Ectodermal cell (in vitro differentiated cells): Measurements from ENCODE around the gene HOXA2.

Experiments
- H3K27ac ChIP-seq: 2 replicates; pipeline ENCODE4 v1.7.0; 2013; ENCODE audit warnings: mild to moderate bottlenecking, low read depth, low read length; ENCODE audit not compliant: insufficient read depth, poor library complexity, severe bottlenecking
- H3K27me3 ChIP-seq: 2 replicates; pipeline ENCODE4 v1.7.0; 2013; ENCODE audit warnings: mild to moderate bottlenecking, low read length; ENCODE audit not compliant: insufficient read depth, control insufficient read depth, poor library complexity, severe bottlenecking
- H3K36me3 ChIP-seq: one replicate; pipeline ENCODE4 v1.7.0; 2013; ENCODE audit warnings: low read length; ENCODE audit not compliant: control insufficient read depth, insufficient read depth
- H3K4me1 ChIP-seq: one replicate; pipeline ENCODE4 v1.7.0; 2013; ENCODE audit warnings: low read length; ENCODE audit not compliant: control insufficient read depth, insufficient read depth
- H3K4me3 ChIP-seq: 2 replicates; pipeline ENCODE4 v1.7.0; 2013; ENCODE audit warnings: low read depth, low read length, control low read depth; ENCODE audit not compliant: insufficient read depth
- H3K9me3 ChIP-seq: 2 replicates; pipeline ENCODE4 v1.7.0; 2013; ENCODE audit warnings: mild to moderate bottlenecking, low read length, moderate library complexity; ENCODE audit not compliant: control insufficient read depth
- WGBS, 2 experiments: methylation state at CpG; one replicate each; pipeline ENCODE4 v1.1.7; 2013; ENCODE audit warnings: missing lambda C conversion rate in 2 of 2; 5-methylcytosine and 5-hydroxymethylcytosine counted together

HOXA2 gene

GRCh38 chr7:27140126-27140857, 37.8 kb upstream of the HOXA2 start:
- Histone ChIP-seq H3K27me3 (peaks cover 100% of the 10 kb centered on the region), H3K36me3 (no peaks in the 10 kb centered on the region), H3K9me3 (no peaks in the 10 kb centered on the region), H3K27ac (no peak overlapping the region), H3K4me3 (no peak overlapping the region), H3K4me1 (peaks cover 4% of the 10 kb centered on the region)
- WGBS, 2 experiments: 26 to 30% methylated on average over 15 of the region's 15 CpGs

DNA sequence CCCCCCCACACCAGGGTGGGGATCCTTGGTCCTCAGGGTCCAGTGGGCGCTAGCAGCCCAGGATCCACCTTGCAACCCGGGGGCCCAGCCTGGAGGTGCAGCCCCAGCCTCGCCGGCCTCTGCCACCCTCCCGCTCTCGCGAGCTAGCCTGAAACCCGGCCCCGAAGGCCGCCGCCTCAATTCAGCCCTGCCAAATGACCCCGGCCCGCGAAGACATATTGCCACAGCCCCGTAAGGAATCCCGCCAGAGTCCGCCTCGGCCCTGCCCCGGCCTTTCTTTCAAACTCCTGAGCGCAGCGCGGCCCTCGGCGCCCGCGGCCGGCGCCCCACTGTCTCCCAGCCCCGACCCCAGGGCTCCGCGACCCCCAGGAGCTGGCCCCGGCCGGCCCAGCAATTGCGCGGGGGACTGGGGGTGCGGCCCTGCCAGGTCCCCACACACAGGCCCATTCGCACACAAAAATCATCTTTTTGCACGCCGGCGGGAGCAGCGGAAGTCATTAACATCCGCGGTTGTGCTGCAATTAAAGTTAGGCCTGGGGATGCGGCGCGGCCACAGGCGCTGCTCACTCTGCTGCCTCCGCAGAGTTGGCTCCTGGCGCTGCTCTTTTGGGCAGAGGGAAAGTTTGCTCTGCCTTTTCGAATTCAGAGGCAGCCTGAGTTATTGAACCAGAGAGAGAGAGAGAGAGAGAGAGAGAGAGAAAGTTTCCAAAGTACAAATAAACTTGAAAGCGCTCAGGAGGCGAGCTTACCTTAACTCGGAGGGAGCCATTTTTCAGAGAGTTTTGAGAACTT, 37.0 kb upstream of the HOXA2 start:
- H3K27ac ChIP-seq: no peak overlapping the region
- 1% methylated on average over 53 of the region's 53 CpGs for WGBS, 2 experiments
- H3K9me3 ChIP-seq: no peaks in the 10 kb centered on the region
- H3K27me3 ChIP-seq: peaks cover 100% of the 10 kb centered on the region
- no peak overlapping the region for H3K4me3 ChIP-seq
- H3K4me1 ChIP-seq: peaks cover 4% of the 10 kb centered on the region
- no peaks in the 10 kb centered on the region for H3K36me3 ChIP-seq

DNA sequence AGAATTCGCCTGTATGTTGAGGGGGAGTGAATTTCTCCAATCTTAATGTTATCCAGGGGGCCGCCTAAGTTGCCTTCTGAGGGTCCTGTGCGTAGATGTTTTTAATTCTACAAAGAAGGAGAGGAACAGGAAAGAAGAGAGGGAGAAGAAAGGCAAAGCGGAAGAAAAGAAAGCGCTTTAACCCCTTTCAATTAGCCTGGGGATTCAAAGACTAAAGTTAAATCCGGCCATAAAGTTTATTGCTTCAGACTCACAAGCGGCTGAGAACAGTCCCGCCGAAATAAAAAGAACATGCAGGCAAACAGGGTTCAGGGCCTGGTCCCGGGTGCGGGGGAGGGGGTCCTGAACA, 36.5 kb upstream of the HOXA2 start:
- Histone ChIP-seq H3K4me3 (no peak overlapping the region), H3K27me3 (peaks cover 100% of the 10 kb centered on the region), H3K27ac (no peak overlapping the region), H3K4me1 (peaks cover 4% of the 10 kb centered on the region), H3K9me3 (no peaks in the 10 kb centered on the region), H3K36me3 (no peaks in the 10 kb centered on the region)
- 7 to 8% methylated on average over 11 of the region's 11 CpGs for WGBS, 2 experiments

DNA sequence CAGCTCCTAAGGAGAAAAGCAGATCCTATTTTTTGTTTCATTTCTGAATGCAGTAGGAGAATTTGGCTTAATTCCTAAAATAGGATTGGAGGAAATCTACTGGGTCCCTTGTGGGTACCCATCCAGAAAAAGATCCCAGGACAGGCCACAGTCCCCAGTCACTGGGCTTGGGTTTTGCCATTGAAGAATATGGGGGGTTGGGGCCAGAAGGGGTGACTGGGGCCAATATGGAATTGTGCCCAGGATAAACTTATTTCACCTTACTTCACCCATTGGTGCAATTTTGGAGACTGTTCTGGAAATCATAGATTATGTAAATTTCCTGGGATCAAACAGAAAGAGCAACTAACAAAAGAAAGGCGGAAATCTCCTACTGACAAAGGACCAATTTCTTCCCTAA, 36.0 kb upstream of the HOXA2 start:
- H3K27me3 ChIP-seq: peaks cover 100% of the 10 kb centered on the region
- 25 to 29% methylated on average over 1 of the region's 1 CpG for WGBS, 2 experiments
- H3K27ac ChIP-seq: no peak overlapping the region
- H3K36me3 ChIP-seq: no peaks in the 10 kb centered on the region
- no peak overlapping the region for H3K4me3 ChIP-seq
- peaks cover 4% of the 10 kb centered on the region for H3K4me1 ChIP-seq
- H3K9me3 ChIP-seq: no peaks in the 10 kb centered on the region

DNA sequence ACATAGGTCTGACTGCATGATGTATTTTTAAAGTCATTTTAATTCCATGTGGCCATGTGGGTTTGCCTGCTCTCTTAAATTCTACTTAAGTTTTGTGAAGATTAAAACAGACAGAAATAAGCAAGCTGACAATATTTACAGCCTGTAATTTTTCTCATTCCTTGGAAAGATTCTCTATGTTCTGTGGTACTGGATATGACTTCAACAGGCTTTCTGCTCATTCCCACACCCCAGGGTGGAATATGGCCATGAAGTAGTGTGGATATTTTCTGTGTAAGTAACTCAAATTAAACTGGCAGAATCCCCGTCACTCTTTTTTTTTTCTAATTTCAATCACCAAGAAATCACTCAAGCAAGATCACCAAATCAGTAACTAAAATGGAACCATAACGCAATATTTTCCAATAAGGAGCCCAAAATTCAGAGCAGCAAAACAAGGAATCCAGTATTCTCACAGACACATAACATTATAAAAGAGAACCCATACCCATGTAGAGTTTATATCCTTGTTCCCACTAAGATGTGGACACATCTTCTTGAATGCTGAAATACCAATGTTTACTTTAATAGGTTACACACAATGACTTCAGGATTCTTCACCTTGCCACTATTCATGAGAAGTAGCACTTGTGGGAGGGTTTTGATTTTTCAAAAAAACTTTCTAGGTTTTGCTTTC, 35.3 kb upstream of the HOXA2 start:
- H3K27me3 ChIP-seq: peaks cover 100% of the 10 kb centered on the region
- H3K27ac ChIP-seq: no peak overlapping the region
- peaks cover 4% of the 10 kb centered on the region for H3K4me1 ChIP-seq
- no peak overlapping the region for H3K4me3 ChIP-seq
- H3K9me3 ChIP-seq: no peaks in the 10 kb centered on the region
- H3K36me3 ChIP-seq: no peaks in the 10 kb centered on the region
- WGBS, 2 experiments: 49 to 65% methylated on average over 2 of the region's 2 CpGs

DNA sequence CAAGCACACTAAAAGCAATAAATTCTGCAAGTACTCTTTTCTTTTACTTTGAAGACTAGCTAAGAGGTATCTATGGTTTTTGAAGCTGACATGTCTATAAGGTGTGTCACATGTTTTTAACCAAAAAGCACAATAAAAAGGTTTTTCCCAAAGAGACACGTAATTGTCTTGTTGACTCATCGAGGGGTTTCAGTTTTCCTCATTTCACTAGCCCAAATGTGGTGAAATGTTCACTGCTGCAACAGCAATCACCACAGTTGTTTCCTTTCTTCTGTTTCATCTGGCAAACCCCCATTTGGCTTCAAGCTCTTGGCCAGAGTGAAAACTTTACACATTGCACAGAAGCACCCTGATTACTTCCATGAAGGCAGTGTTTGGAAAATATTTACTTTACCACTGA, 31.9 kb upstream of the HOXA2 start:
- H3K36me3 ChIP-seq: no peaks in the 10 kb centered on the region
- no peak overlapping the region for H3K4me3 ChIP-seq
- H3K4me1 ChIP-seq: no peaks in the 10 kb centered on the region
- H3K9me3 ChIP-seq: no peaks in the 10 kb centered on the region
- 16 to 18% methylated on average over 2 of the region's 2 CpGs for whole genome bisulfite sequencing, 2 experiments
- peaks cover 100% of the 10 kb centered on the region for H3K27me3 ChIP-seq
- H3K27ac ChIP-seq: no peak overlapping the region

GRCh38 chr7:27133409-27134231, 31.1 kb upstream of the HOXA2 start:
- Histone ChIP-seq H3K4me3 (no peak overlapping the region), H3K4me1 (no peaks in the 10 kb centered on the region), H3K27ac (no peak overlapping the region), H3K36me3 (no peaks in the 10 kb centered on the region), H3K27me3 (peaks cover 100% of the 10 kb centered on the region), H3K9me3 (no peaks in the 10 kb centered on the region)
- 15 to 17% methylated on average over 16 to 18 of the region's 18 CpGs for WGBS, 2 experiments

DNA sequence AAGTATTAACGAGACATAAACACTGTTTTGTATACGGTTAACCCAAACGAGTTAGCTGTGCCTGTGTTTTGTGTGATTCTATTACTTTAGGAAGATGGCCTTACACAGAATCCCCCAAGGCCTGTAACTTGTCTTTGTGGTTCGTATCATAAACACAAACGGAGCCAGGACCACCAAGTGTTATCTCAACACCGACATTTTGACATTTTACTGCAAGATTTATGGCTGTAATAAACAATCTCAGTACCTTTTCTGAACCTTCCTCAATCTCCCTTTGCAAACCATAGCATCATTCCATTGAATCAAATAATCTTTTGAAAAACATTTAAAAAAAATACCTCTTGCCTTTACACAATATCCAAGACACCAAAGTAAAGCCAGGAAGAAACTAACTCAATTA, 30.5 kb upstream of the HOXA2 start:
- peaks cover 100% of the 10 kb centered on the region for H3K27me3 ChIP-seq
- H3K4me3 ChIP-seq: no peak overlapping the region
- H3K4me1 ChIP-seq: no peaks in the 10 kb centered on the region
- H3K36me3 ChIP-seq: no peaks in the 10 kb centered on the region
- no peak overlapping the region for H3K27ac ChIP-seq
- no peaks in the 10 kb centered on the region for H3K9me3 ChIP-seq
- 16 to 30% methylated on average over 6 of the region's 6 CpGs for WGBS, 2 experiments

DNA sequence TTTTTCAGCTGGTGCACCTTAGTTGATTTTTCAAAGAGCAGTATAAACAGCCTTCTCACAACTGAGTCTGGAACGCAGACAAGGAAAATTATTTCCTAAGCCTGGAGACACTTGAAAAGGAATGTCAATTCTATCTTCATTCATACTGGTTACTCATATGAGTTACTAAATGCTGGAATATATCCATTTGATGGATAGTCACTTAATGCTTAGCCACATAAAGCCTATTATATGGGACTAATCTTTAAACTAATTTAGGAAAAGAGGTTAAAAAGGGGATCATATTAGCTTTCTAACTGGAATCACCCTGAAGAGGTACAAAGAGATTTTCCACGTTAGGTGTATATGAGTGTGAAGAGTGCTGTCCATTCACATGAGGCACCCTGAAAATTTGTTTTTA, 29.7 kb upstream of the HOXA2 start:
- H3K9me3 ChIP-seq: no peaks in the 10 kb centered on the region
- peaks cover 100% of the 10 kb centered on the region for H3K27me3 ChIP-seq
- 25 to 37% methylated on average over 2 of the region's 2 CpGs for WGBS, 2 experiments
- H3K4me1 ChIP-seq: no peaks in the 10 kb centered on the region
- H3K36me3 ChIP-seq: no peaks in the 10 kb centered on the region
- no peak overlapping the region for H3K27ac ChIP-seq
- H3K4me3 ChIP-seq: no peak overlapping the region
